ENCODE results near the gene SHKBP1.

The SHKBP1 gene

GRCh38 chr19:40598918-40599307 is 22.2 kb downstream of the SHKBP1 start:
- ATAC-seq, result no peak
- no peak for TF ChIP-seq CREB5 (CRISPR knock-in tag; IDR thresholded peaks at IDR 0.05; ENCODE audit: low read depth)

GRCh38 chr19:40599331-40599901 is 22.7 kb downstream of the SHKBP1 start:
- ATAC-seq, result no peak
- TF ChIP-seq ESRRG (CRISPR knock-in tag; IDR thresholded peaks at IDR 0.05), result no peak
- no peak for TF ChIP-seq TSHZ2 (CRISPR knock-in tag; IDR thresholded peaks at IDR 0.05)
- no peak for TF ChIP-seq ZNF8 (CRISPR knock-in tag; IDR thresholded peaks at IDR 0.05)
- no peak for TF ChIP-seq CSRNP3 (CRISPR knock-in tag; IDR thresholded peaks at IDR 0.05)
- TF ChIP-seq SNAI2 (CRISPR knock-in tag; IDR thresholded peaks at IDR 0.05), result no peak
- no peak for TF ChIP-seq ARNTL (CRISPR knock-in tag; IDR thresholded peaks at IDR 0.05; ENCODE audit: borderline replicate concordance, low read depth)
- TF ChIP-seq CREB5 (CRISPR knock-in tag; IDR thresholded peaks at IDR 0.05; ENCODE audit: low read depth), result no peak
- no peak for TF ChIP-seq ISL1 (CRISPR knock-in tag; IDR thresholded peaks at IDR 0.05)
- TF ChIP-seq ZNF565 (CRISPR knock-in tag; conservative IDR thresholded peaks at IDR 0.05; ENCODE audit: low read depth), result no peak
- no peak for TF ChIP-seq BACH2 (CRISPR knock-in tag; IDR thresholded peaks at IDR 0.05; ENCODE audit: borderline replicate concordance)
- TF ChIP-seq ZNF70 (CRISPR knock-in tag; IDR thresholded peaks at IDR 0.05), result no peak
- no peak for TF ChIP-seq ZFP3 (CRISPR knock-in tag; IDR thresholded peaks at IDR 0.05)
- TF ChIP-seq CSDC2 (CRISPR knock-in tag; IDR thresholded peaks at IDR 0.05), result no peak

- no peak for ATAC-seq
- TF ChIP-seq PATZ1 (CRISPR knock-in tag; IDR thresholded peaks at IDR 0.05; ENCODE audit: borderline replicate concordance) (no peak), ZNF8 (CRISPR knock-in tag; IDR thresholded peaks at IDR 0.05) (no peak), TCF4 (CRISPR knock-in tag; IDR thresholded peaks at IDR 0.05; ENCODE audit: borderline replicate concordance) (no peak), BACH2 (CRISPR knock-in tag; IDR thresholded peaks at IDR 0.05; ENCODE audit: borderline replicate concordance) (no peak), TSHZ2 (CRISPR knock-in tag; IDR thresholded peaks at IDR 0.05) (no peak), ZFP30 (CRISPR knock-in tag; IDR thresholded peaks at IDR 0.05) (no peak), GLIS3 (CRISPR knock-in tag; IDR thresholded peaks at IDR 0.05) (no peak), ZNF70 (CRISPR knock-in tag; IDR thresholded peaks at IDR 0.05) (no peak), ARNTL (CRISPR knock-in tag; IDR thresholded peaks at IDR 0.05; ENCODE audit: borderline replicate concordance, low read depth) (no peak), CSDC2 (CRISPR knock-in tag; IDR thresholded peaks at IDR 0.05) (no peak), ISL1 (CRISPR knock-in tag; IDR thresholded peaks at IDR 0.05) (no peak), ZFP3 (CRISPR knock-in tag; IDR thresholded peaks at IDR 0.05) (no peak), RARB (CRISPR knock-in tag; IDR thresholded peaks at IDR 0.05) (no peak), OSR1 (CRISPR knock-in tag; IDR thresholded peaks at IDR 0.05) (no peak), ZNF565 (CRISPR knock-in tag; conservative IDR thresholded peaks at IDR 0.05; ENCODE audit: low read depth) (no peak), TOX (CRISPR knock-in tag; IDR thresholded peaks at IDR 0.05; ENCODE audit: borderline replicate concordance) (no peak), CREB5 (CRISPR knock-in tag; IDR thresholded peaks at IDR 0.05; ENCODE audit: low read depth) (no peak), CSRNP3 (CRISPR knock-in tag; IDR thresholded peaks at IDR 0.05) (no peak)
Measured at GRCh38 chr19:40599902-40600569, 23.4 kb downstream of the SHKBP1 start.

Data from SK-N-SH treated with all-trans-retinoic acid at 6 μM for 48 hours (cell line).